SJCRH30 (cell line): ENCODE results near the gene GRID1. TPM values are rescaled to one million over a fixed set of nuclear protein-coding genes. Genes with fewer than 3 reads are reported as not detected.

Experiments used
- DNase-seq, 2 experiments: peaks; one replicate each; pipeline ENCODE4 v3.0.0-alpha.2; 2015 to 2020
- H3K27ac ChIP-seq: fragments of 250-450 bp; sonication (Bioruptor Pico); 2 replicates; pipeline ENCODE4 v1.5.1; 2020; ENCODE audit warnings: mild to moderate bottlenecking, moderate library complexity
- H3K27me3 ChIP-seq: fragments of 250-450 bp; sonication (Bioruptor Pico); 2 replicates; pipeline ENCODE4 v1.5.1; 2020; ENCODE audit warnings: mild to moderate bottlenecking, moderate library complexity
- H3K36me3 ChIP-seq: fragments of 250-450 bp; sonication (Bioruptor Pico); 2 replicates; pipeline ENCODE4 v1.5.1; 2020; ENCODE audit warnings: mild to moderate bottlenecking, moderate library complexity
- H3K4me1 ChIP-seq: fragments of 250-450 bp; sonication (Bioruptor Pico); 2 replicates; pipeline ENCODE4 v1.5.1; 2020; ENCODE audit warnings: mild to moderate bottlenecking, moderate library complexity
- H3K4me3 ChIP-seq: fragments of 250-450 bp; sonication (Bioruptor Pico); 2 replicates; pipeline ENCODE4 v1.5.1; 2020; ENCODE audit warnings: mild to moderate bottlenecking, moderate library complexity
- H3K9me3 ChIP-seq: fragments of 250-450 bp; sonication (Bioruptor Pico); replicated peaks from 2 replicates; pipeline ENCODE4 v1.5.1; 2020; ENCODE audit warnings: mild to moderate bottlenecking, moderate library complexity
- total RNA-seq: library from RNA; depleted of rRNA; stranded (reverse); fragments of >200 nt; shearing (Covaris generic); gene quantifications from 2 replicates; pipeline ENCODE4 v1.2.3, GENCODE V29; 2014

The GRID1 gene
- total RNA-seq, 1 experiment from 2014 or later, result not detected

DNA sequence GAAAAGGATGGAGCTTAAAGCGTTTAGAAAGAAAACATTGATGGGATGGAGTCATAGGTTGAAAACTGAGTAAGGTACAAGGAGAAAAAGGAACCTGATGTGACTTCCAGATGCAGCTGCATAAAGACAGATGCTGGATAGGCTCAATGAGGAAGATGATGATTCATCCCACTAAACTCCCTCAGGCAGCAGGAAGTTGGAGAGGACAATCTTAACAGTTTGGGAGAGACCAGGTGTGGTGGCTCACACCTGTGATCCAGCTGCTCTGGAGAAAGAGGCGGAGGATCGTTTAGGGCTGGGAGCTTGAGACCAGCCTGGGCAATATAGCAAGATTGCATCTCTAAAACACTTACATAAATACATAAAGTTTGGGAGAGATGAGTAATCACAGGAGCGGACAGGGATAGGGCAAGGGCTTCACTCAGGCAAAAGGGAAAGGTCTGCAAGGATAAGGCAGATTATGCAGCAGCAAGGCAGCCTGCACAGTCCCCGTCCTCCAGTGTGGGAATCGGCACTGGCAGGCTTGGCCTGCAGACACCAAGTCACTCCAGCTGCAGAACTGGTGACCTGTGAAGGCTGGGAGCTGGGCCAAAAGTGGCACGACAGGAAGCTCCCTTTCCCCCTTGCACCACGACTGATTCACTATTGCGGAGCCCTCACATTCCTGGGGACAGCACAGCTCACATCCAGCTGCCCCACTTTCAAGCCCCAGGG lies 438.5 kb downstream of the GRID1 start:
- no peak overlapping the region for H3K4me3 ChIP-seq
- H3K4me1 ChIP-seq, result no peaks in the 10 kb centered on the region
- H3K9me3 ChIP-seq, result no peaks in the 10 kb centered on the region
- no peaks in the 10 kb centered on the region for H3K27me3 ChIP-seq
- H3K36me3 ChIP-seq, result no peaks in the 10 kb centered on the region
- no peak for DNase-seq
- H3K27ac ChIP-seq, result no peak overlapping the region

DNA sequence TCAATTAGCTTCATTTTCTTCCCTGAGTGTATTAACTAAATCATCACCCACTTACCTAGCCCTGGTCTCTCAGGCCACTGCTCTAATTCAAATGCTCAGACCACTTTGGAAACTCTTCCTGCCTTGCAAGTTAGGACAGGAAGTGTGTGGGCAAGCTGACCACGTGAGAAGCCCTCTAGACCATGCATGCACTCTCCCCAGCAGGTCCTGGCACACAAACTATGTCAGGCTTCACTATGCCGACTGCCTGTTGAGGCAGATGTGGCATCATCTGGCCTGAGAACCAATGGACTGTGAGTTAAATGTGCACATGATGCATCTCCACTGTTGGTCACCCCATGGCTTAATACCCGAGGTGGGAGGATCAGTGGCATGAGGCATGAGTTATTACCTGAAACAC lies 439.6 kb downstream of the GRID1 start:
- H3K4me1 ChIP-seq, result no peaks in the 10 kb centered on the region
- no peaks in the 10 kb centered on the region for H3K27me3 ChIP-seq
- no peaks in the 10 kb centered on the region for H3K9me3 ChIP-seq
- no peak for DNase-seq
- no peak overlapping the region for H3K27ac ChIP-seq
- no peak overlapping the region for H3K4me3 ChIP-seq
- H3K36me3 ChIP-seq, result no peaks in the 10 kb centered on the region

DNA sequence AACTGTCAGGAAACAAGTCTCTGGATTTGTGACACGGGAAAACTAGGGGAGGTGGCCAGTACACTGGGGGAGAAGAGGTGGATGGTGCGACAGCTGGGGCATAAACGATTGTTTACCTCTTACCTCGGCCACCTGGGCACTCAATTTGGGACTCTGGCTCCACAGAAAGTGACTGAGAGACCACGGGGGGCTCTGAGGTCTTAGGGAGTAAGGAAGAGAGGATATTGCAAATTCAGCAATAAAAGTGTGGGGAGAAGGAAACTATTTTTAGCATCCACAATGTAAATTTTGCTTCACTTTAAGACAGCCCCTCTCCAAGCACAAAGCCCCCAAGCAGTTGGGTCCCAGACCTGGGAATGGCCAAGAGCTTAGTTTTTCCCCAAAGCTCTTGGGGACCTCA lies 440.5 kb downstream of the GRID1 start:
- no peaks in the 10 kb centered on the region for H3K9me3 ChIP-seq
- no peaks in the 10 kb centered on the region for H3K36me3 ChIP-seq
- no peak overlapping the region for H3K4me3 ChIP-seq
- no peak for DNase-seq
- H3K27ac ChIP-seq, result no peak overlapping the region
- H3K27me3 ChIP-seq, result no peaks in the 10 kb centered on the region
- no peaks in the 10 kb centered on the region for H3K4me1 ChIP-seq

DNA sequence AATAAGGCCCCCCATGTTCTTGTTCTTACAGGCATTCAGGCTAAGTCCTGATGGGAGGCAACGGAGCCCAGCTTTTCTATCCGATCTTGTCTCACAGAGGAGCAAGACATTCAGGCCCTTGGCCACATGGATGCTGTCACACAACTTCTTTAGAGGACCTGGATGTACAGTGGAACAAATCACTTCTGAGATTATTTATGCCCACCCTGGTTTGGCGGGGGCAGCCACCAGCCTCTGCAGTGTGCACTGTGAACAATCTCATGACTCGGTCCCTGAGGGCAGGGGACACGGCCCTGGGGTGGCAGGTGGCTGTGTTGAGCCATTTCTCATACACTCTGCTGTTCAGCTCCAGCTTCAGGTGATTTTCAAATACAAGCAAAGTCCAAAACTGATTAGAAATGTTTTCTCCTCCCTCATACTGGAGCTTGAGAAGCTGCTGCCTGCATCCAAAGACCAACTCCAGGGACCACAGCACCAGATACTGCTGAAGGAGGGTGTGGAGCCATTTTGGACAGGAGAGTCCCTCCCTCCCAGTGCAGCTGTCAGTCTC lies 441.3 kb downstream of the GRID1 start:
- Histone ChIP-seq H3K27me3 (no peaks in the 10 kb centered on the region), H3K9me3 (no peaks in the 10 kb centered on the region), H3K4me1 (no peaks in the 10 kb centered on the region), H3K36me3 (no peaks in the 10 kb centered on the region), H3K4me3 (no peak overlapping the region), H3K27ac (no peak overlapping the region)
- DNase-seq, result no peak

DNA sequence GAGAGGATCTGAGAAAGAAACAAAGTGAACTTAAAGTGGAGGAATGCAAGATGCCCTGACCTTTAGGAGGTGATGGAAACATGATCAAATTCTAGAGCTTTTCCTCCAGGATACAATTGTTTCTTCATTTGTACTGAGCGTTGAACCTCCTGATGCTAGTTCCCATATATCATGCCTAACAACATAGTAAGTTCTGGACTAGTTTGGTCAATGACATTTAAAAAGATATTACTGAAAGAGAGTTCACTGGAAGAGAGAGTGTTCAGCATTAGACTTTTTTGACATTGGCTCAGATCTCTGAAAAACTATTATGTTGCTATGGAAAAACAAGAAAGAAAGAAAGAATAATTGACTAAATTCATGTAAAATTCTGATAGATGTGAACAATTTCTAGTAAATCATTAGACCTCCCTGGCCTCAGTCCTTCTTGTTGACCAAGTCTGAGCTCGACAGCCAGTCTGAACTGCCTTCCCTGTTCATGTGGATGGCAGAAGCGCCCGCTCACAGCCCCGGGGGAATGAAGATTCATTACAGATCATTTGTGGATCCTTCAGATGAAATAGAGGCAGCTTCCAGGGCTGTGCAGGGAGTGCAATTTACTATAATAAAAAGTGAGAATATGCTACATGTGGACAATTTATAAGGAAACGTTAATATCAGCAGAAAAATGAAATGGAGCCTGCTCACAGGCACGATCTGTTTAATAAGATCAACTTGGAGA lies 442.1 kb downstream of the GRID1 start:
- Histone ChIP-seq H3K27me3 (no peaks in the 10 kb centered on the region), H3K27ac (no peak overlapping the region), H3K36me3 (no peaks in the 10 kb centered on the region), H3K4me1 (no peaks in the 10 kb centered on the region), H3K9me3 (no peaks in the 10 kb centered on the region), H3K4me3 (no peak overlapping the region)
- DNase-seq, result no peak

DNA sequence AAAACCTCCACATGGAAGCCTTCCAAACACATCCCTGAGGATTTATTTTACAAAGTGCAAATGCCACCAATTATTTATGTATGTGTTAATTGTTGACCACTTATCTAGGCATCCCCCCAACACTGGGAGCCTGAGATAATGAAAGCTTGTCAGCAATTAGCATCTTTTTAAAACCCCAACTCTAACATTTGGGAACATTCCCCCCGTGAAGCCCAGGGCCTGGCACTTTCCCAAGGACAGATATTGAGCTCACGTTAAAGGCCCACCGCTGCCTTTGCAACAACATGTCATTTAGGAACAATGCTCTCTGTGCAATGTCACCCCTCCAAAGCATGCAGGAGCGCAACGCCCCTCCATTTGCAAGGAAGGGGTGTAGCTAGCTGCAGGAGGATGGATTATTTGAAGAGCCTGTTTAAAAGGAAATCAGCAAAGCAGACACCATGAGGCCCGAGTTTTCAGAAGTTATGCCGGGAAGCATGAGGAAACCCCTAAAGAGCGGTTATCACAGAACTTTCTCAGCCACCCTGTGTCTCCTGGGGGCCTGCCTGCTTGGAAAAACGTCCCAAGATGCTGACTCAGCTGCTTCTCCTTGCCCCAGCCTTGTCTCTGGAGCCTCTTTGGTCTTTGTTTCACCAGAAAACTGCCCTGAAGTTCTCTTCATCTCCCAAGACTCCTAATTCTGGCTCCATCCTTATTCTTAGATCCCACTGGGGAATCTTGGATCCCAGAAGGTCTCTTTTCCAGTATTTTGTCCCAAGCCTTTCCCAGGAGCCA lies 444.1 kb downstream of the GRID1 start:
- Histone ChIP-seq H3K27ac (no peak overlapping the region), H3K4me3 (no peak overlapping the region), H3K27me3 (no peaks in the 10 kb centered on the region), H3K36me3 (no peaks in the 10 kb centered on the region), H3K9me3 (no peaks in the 10 kb centered on the region), H3K4me1 (no peaks in the 10 kb centered on the region)
- DNase-seq, result no peak

DNA sequence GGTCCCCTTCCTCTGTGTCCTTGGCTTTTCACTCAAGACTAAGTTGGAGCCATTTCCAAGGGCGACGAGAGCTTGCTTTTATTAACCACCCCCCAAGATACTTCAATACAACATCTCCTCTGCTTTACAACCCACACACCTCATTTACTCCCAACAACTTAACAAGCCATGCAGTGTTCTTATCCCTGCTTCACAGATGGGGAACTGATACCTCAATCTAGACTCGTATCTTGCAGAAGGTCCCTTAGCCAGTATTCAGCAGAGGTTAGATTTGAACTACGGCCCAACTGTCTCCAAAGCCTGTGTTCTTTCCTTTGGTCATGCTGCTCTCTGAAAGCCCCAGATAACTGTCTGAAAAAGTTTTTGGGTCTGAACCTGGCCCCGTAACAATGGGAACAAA lies 444.8 kb downstream of the GRID1 start:
- Histone ChIP-seq H3K27ac (no peak overlapping the region), H3K27me3 (no peaks in the 10 kb centered on the region), H3K9me3 (no peaks in the 10 kb centered on the region), H3K4me3 (no peak overlapping the region), H3K4me1 (no peaks in the 10 kb centered on the region), H3K36me3 (no peaks in the 10 kb centered on the region)
- no peak for DNase-seq

DNA sequence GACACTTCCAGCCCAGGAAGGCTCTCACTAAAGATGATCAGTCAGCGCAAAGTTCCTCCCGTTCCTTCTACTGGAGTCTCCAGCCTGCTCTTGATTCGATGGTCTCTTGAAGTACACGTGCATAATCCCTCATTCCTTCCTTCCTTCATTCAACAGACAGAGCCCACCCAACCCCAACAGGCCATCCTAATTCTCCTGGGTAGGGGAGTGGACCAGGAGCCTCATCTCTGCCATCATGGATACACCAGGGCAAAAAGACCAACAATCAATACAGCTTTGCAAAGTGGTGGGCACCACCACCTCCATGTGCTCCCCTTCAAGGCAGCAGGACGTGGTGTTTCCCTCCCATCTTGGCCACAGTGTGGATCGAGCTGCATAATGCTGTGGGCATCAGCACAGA lies 446.3 kb downstream of the GRID1 start:
- H3K4me1 ChIP-seq, result no peaks in the 10 kb centered on the region
- no peak overlapping the region for H3K4me3 ChIP-seq
- no peak overlapping the region for H3K27ac ChIP-seq
- no peaks in the 10 kb centered on the region for H3K9me3 ChIP-seq
- DNase-seq, result no peak
- H3K27me3 ChIP-seq, result no peaks in the 10 kb centered on the region
- H3K36me3 ChIP-seq, result no peaks in the 10 kb centered on the region

DNA sequence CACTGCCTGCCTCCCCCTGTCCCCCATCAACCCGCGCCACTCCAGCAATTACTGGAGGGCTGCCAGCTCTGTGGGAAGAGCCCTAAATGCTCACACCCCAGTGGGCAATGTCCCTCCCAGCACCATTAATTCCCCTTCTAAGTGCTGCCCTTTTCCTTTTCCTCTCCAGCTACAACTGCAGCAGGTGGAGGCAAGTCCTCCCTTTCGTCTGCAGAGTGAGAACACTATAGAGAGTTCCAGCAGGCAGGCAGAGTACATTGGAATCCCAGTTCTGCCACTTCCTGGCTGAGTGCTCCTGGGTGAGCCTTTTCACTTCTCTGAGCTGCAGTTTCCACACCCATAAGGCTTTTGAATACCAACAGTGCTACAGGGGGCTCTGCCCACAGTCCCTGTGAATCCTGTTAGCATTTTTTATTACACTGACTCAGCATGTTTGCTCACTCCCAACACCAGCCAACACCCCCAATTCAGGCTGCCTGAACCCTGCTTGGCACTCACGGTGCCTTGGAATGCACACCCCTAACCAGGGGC lies 447.0 kb downstream of the GRID1 start:
- H3K27me3 ChIP-seq, result no peaks in the 10 kb centered on the region
- H3K36me3 ChIP-seq, result no peaks in the 10 kb centered on the region
- H3K27ac ChIP-seq, result no peak overlapping the region
- H3K9me3 ChIP-seq, result no peaks in the 10 kb centered on the region
- H3K4me3 ChIP-seq, result no peak overlapping the region
- DNase-seq, result no peak
- H3K4me1 ChIP-seq, result no peaks in the 10 kb centered on the region

DNA sequence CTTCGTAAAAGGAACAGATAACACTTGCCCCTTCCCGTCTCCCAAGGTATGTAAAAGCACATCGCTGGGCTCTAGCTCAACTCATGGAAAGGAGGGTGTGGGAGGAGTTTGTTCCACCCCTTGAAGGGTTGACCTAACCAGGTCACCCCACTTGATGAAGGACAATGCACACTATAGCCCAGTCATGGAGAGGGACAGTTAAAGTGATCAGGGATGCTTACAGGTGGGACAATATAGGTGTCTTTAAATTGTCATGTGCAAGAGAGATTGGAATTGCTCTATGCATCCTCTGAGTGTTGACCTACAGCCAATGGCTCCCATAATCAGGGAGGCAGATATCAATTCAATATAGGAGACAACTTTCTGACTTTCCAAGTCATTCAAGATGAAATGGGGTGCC lies 448.2 kb downstream of the GRID1 start:
- no peak for DNase-seq

DNA sequence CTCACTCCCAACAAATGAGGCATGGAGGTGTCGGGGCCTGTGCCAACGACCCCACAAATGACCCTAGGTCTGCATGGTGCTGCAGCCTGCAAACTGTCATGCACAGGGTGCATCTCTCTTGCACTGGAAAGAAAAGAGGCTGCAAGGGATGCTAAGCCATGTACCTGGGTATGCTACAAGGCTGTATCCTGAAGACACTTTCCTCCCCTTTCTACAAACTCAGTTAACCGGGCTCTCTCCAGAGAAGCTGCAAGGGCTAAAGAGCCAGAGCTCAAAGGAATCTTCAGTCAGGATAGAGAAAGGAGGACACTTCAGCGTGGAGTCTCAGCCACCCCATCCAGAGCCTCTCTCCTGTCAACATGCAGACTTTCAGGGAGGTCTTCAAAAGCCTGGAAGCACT lies 449.0 kb downstream of the GRID1 start:
- Histone ChIP-seq H3K4me1 (no peaks in the 10 kb centered on the region), H3K9me3 (no peaks in the 10 kb centered on the region), H3K27ac (no peak overlapping the region), H3K36me3 (no peaks in the 10 kb centered on the region), H3K27me3 (no peaks in the 10 kb centered on the region), H3K4me3 (no peak overlapping the region)
- DNase-seq, result no peak

More for the DNA sequence above, 448.2 kb downstream of the GRID1 start:
- Histone ChIP-seq H3K4me1 (no peaks in the 10 kb centered on the region), H3K36me3 (no peaks in the 10 kb centered on the region), H3K4me3 (no peak overlapping the region), H3K9me3 (no peaks in the 10 kb centered on the region), H3K27me3 (no peaks in the 10 kb centered on the region), H3K27ac (no peak overlapping the region)

DNA sequence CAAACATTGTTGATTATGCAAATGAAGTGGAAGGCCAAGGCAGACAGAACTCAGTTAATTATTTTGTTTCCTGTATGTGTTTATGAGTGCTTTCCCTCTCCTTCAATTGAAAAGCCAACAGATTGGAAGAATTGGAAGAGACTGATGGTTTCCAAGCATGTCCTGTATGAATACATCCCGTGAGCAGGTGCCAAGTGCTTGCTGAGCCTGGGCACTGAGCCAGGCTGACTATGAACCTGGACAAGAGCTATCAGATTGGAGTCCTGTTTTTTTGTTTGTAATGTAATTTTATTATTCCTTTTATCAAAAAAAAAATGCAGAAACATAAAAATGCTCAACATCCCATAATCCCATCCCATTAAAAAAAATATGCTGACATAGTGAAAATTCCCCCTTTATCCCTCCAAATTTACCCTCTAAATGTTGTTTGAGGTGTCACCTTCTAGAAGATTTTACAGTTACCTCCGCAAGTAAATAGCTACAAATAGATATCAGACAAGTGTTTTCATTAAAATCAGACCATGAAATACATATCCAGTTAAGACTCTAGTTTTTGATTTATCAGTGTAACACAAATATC lies 449.5 kb downstream of the GRID1 start:
- no peak for DNase-seq
- no peaks in the 10 kb centered on the region for H3K9me3 ChIP-seq
- no peak overlapping the region for H3K4me3 ChIP-seq
- H3K27ac ChIP-seq, result no peak overlapping the region
- H3K27me3 ChIP-seq, result no peaks in the 10 kb centered on the region
- no peaks in the 10 kb centered on the region for H3K36me3 ChIP-seq
- no peaks in the 10 kb centered on the region for H3K4me1 ChIP-seq

DNA sequence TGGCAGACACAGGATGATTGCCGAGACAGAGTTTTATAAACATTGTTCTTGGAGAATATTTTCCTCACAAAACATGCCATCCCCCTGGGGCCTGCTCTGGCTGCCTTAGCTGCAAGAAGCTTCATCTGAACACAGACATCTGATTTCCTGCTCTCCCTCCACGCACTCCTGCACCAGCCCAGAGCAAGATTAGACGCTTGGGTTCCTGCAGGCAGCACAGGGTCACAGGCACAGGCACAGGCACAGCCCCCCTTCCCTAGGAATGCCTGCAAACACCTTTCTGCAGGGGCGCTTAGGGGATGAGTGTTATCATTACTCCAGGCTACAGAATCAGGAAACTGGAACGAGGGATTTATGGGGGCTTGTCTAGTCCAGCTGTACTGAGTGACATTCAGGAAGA lies 450.3 kb downstream of the GRID1 start:
- Histone ChIP-seq H3K36me3 (no peaks in the 10 kb centered on the region), H3K4me3 (no peak overlapping the region), H3K4me1 (no peaks in the 10 kb centered on the region), H3K27me3 (no peaks in the 10 kb centered on the region), H3K9me3 (no peaks in the 10 kb centered on the region), H3K27ac (no peak overlapping the region)
- DNase-seq, result no peak

DNA sequence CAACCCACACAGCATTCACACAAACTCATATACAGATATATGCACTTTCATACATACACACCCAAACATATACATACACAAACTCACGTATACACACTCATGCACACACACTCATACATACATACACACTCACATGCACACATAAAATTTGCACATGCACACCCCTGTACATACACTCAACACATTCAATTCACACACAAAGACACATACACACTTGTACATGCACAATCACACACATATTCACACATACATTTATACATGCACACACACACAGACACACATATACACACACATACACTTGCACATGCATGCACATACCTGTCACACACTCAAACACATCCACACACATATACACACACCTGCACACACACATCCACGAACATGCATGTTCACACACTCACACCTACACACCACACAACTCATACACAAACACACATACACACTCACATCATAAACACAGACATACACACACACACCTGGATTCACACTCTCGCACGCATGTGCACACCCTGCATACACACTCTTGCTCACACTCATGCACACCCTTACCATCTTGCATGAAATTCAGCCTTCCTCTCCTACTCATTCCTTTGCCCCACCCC lies 451.2 kb downstream of the GRID1 start:
- no peaks in the 10 kb centered on the region for H3K27me3 ChIP-seq
- no peaks in the 10 kb centered on the region for H3K36me3 ChIP-seq
- H3K9me3 ChIP-seq, result no peaks in the 10 kb centered on the region
- H3K4me1 ChIP-seq, result no peaks in the 10 kb centered on the region
- no peak overlapping the region for H3K27ac ChIP-seq
- H3K4me3 ChIP-seq, result no peak overlapping the region
- DNase-seq, result no peak
